ENCODE results near the gene STIM1. TPM values are rescaled to one million over a fixed set of nuclear protein-coding genes. Genes with fewer than 3 reads are reported as not detected.

STIM1 gene
- total RNA-seq, 1 experiment from 2014 or later: 18.0 TPM

DNA sequence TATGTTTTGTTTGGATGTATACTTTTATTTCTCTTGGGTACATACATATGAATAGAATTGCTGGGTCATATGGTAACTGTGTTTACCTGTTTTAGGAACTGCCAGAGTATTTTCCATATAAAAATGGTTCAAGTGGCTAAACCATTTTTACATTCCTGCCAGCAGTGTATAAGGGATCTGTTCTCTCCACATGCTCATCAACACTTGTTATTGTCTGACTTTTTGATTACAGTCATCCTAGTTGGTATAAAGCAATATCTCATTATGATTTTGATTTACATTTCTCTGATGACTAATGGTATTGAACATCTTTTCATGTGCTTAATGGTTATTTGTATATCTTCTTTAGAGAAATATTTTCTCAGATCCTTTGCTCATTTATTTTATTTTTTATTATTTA lies 134.9 kb downstream of the STIM1 start (continued):
- TF ChIP-seq RORB (CRISPR knock-in tag; IDR thresholded peaks at IDR 0.05) (no peak), ZNF138 (CRISPR knock-in tag; conservative IDR thresholded peaks at IDR 0.05) (no peak), ETV6 (CRISPR knock-in tag; IDR thresholded peaks at IDR 0.05) (no peak), MXD4 (CRISPR knock-in tag; IDR thresholded peaks at IDR 0.05; ENCODE audit: borderline replicate concordance) (no peak), PRRX2 (CRISPR knock-in tag; IDR thresholded peaks at IDR 0.05) (no peak), ZNF423 (CRISPR knock-in tag; IDR thresholded peaks at IDR 0.05) (no peak)
- TF ChIP-seq, protein P1, sequence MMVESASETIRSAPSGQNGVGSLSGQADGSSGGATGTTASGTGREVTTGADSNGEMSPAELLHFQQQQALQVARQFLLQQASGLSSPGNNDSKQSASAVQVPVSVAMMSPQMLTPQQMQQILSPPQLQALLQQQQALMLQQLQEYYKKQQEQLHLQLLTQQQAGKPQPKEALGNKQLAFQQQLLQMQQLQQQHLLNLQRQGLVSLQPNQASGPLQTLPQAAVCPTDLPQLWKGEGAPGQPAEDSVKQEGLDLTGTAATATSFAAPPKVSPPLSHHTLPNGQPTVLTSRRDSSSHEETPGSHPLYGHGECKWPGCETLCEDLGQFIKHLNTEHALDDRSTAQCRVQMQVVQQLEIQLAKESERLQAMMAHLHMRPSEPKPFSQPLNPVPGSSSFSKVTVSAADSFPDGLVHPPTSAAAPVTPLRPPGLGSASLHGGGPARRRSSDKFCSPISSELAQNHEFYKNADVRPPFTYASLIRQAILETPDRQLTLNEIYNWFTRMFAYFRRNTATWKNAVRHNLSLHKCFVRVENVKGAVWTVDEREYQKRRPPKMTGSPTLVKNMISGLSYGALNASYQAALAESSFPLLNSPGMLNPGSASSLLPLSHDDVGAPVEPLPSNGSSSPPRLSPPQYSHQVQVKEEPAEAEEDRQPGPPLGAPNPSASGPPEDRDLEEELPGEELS (CRISPR knock-in tag; IDR thresholded peaks at IDR 0.05): no peak
- TF ChIP-seq, protein P2, sequence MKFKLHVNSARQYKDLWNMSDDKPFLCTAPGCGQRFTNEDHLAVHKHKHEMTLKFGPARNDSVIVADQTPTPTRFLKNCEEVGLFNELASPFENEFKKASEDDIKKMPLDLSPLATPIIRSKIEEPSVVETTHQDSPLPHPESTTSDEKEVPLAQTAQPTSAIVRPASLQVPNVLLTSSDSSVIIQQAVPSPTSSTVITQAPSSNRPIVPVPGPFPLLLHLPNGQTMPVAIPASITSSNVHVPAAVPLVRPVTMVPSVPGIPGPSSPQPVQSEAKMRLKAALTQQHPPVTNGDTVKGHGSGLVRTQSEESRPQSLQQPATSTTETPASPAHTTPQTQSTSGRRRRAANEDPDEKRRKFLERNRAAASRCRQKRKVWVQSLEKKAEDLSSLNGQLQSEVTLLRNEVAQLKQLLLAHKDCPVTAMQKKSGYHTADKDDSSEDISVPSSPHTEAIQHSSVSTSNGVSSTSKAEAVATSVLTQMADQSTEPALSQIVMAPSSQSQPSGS (CRISPR knock-in tag; IDR thresholded peaks at IDR 0.05; ENCODE audit: borderline replicate concordance, low read depth): no peak
- TF ChIP-seq, protein P3, sequence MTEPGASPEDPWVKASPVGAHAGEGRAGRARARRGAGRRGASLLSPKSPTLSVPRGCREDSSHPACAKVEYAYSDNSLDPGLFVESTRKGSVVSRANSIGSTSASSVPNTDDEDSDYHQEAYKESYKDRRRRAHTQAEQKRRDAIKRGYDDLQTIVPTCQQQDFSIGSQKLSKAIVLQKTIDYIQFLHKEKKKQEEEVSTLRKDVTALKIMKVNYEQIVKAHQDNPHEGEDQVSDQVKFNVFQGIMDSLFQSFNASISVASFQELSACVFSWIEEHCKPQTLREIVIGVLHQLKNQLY (CRISPR knock-in tag; IDR thresholded peaks at IDR 0.05): no peak
- TF ChIP-seq, protein P4, sequence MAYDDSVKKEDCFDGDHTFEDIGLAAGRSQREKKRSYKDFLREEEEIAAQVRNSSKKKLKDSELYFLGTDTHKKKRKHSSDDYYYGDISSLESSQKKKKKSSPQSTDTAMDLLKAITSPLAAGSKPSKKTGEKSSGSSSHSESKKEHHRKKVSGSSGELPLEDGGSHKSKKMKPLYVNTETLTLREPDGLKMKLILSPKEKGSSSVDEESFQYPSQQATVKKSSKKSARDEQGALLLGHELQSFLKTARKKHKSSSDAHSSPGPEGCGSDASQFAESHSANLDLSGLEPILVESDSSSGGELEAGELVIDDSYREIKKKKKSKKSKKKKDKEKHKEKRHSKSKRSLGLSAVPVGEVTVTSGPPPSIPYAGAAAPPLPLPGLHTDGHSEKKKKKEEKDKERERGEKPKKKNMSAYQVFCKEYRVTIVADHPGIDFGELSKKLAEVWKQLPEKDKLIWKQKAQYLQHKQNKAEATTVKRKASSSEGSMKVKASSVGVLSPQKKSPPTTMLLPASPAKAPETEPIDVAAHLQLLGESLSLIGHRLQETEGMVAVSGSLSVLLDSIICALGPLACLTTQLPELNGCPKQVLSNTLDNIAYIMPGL (CRISPR knock-in tag; IDR thresholded peaks at IDR 0.05): no peak

DNA sequence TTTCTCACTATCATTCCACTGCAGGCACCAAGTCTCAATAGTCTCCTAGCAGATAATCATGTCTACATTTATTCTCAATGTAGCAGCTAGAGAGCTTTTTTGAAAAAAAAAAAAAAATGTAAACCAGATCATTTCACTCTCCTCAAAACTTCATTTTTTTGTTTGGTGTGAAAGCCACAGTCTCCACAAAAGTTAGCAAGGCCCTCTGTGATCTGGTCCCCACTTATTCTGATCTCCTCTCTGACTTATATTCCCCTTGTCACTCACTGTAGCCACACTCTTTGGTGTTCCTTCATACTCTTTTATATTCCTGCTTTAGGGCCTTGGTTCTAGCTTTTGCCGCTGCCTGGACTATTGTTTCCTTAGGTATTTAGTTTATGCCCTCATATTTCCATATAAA lies 137.5 kb downstream of the STIM1 start:
- Mint-ChIP-seq H3K27ac (no peak overlapping the region), H3K4me1 (peaks cover 7% of the 10 kb centered on the region), H3K36me3 (peaks cover 20% of the 10 kb centered on the region), H3K4me3 (no peak overlapping the region), H3K9me3 (peaks cover 39% of the 10 kb centered on the region), H3K27me3 (ENCODE audit: low read depth) (peaks cover 32% of the 10 kb centered on the region)
- DNase-seq (ENCODE audit: low spot score): no peak
- ChIA-PET CTCF (no interaction called here), POLR2A (no interaction called here)
- ATAC-seq: no peak
- TF ChIP-seq ATF1 (CRISPR knock-in tag; IDR thresholded peaks at IDR 0.05) (no peak), ZNF232 (CRISPR knock-in tag; IDR thresholded peaks at IDR 0.05) (no peak), ZNF671 (CRISPR knock-in tag; IDR thresholded peaks at IDR 0.05) (no peak), TEAD1 (CRISPR knock-in tag; IDR thresholded peaks at IDR 0.05) (no peak), ZNF423 (CRISPR knock-in tag; IDR thresholded peaks at IDR 0.05) (no peak), CREM (CRISPR knock-in tag; IDR thresholded peaks at IDR 0.05) (no peak), ZNF396 (CRISPR knock-in tag; IDR thresholded peaks at IDR 0.05; ENCODE audit: borderline replicate concordance) (no peak)
- TF ChIP-seq, protein P5, sequence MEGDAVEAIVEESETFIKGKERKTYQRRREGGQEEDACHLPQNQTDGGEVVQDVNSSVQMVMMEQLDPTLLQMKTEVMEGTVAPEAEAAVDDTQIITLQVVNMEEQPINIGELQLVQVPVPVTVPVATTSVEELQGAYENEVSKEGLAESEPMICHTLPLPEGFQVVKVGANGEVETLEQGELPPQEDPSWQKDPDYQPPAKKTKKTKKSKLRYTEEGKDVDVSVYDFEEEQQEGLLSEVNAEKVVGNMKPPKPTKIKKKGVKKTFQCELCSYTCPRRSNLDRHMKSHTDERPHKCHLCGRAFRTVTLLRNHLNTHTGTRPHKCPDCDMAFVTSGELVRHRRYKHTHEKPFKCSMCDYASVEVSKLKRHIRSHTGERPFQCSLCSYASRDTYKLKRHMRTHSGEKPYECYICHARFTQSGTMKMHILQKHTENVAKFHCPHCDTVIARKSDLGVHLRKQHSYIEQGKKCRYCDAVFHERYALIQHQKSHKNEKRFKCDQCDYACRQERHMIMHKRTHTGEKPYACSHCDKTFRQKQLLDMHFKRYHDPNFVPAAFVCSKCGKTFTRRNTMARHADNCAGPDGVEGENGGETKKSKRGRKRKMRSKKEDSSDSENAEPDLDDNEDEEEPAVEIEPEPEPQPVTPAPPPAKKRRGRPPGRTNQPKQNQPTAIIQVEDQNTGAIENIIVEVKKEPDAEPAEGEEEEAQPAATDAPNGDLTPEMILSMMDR (IDR thresholded peaks at IDR 0.05): no peak
- TF ChIP-seq, protein P6, sequence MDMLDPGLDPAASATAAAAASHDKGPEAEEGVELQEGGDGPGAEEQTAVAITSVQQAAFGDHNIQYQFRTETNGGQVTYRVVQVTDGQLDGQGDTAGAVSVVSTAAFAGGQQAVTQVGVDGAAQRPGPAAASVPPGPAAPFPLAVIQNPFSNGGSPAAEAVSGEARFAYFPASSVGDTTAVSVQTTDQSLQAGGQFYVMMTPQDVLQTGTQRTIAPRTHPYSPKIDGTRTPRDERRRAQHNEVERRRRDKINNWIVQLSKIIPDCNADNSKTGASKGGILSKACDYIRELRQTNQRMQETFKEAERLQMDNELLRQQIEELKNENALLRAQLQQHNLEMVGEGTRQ (CRISPR knock-in tag; IDR thresholded peaks at IDR 0.05): no peak
- TF ChIP-seq, protein P7, sequence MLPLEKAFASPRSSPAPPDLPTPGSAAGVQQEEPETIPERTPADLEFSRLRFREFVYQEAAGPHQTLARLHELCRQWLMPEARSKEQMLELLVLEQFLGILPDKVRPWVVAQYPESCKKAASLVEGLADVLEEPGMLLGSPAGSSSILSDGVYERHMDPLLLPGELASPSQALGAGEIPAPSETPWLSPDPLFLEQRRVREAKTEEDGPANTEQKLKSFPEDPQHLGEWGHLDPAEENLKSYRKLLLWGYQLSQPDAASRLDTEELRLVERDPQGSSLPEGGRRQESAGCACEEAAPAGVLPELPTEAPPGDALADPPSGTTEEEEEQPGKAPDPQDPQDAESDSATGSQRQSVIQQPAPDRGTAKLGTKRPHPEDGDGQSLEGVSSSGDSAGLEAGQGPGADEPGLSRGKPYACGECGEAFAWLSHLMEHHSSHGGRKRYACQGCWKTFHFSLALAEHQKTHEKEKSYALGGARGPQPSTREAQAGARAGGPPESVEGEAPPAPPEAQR (CRISPR knock-in tag; IDR thresholded peaks at IDR 0.05): no peak
- TF ChIP-seq, protein P8, sequence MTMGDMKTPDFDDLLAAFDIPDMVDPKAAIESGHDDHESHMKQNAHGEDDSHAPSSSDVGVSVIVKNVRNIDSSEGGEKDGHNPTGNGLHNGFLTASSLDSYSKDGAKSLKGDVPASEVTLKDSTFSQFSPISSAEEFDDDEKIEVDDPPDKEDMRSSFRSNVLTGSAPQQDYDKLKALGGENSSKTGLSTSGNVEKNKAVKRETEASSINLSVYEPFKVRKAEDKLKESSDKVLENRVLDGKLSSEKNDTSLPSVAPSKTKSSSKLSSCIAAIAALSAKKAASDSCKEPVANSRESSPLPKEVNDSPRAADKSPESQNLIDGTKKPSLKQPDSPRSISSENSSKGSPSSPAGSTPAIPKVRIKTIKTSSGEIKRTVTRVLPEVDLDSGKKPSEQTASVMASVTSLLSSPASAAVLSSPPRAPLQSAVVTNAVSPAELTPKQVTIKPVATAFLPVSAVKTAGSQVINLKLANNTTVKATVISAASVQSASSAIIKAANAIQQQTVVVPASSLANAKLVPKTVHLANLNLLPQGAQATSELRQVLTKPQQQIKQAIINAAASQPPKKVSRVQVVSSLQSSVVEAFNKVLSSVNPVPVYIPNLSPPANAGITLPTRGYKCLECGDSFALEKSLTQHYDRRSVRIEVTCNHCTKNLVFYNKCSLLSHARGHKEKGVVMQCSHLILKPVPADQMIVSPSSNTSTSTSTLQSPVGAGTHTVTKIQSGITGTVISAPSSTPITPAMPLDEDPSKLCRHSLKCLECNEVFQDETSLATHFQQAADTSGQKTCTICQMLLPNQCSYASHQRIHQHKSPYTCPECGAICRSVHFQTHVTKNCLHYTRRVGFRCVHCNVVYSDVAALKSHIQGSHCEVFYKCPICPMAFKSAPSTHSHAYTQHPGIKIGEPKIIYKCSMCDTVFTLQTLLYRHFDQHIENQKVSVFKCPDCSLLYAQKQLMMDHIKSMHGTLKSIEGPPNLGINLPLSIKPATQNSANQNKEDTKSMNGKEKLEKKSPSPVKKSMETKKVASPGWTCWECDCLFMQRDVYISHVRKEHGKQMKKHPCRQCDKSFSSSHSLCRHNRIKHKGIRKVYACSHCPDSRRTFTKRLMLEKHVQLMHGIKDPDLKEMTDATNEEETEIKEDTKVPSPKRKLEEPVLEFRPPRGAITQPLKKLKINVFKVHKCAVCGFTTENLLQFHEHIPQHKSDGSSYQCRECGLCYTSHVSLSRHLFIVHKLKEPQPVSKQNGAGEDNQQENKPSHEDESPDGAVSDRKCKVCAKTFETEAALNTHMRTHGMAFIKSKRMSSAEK (CRISPR knock-in tag; IDR thresholded peaks at IDR 0.05; ENCODE audit: borderline replicate concordance): no peak
- TF ChIP-seq, protein P1 (CRISPR knock-in tag; IDR thresholded peaks at IDR 0.05): no peak

Measured in WTC11 (cell line).